OCI-LY3 (cell line): Measurements from ENCODE around the gene C1orf105.

ENCODE experiments used
- H2AFZ ChIP-seq: fragments of 200-600, 300-600 bp; shearing (Covaris generic); 2 replicates; pipeline ENCODE4 v1.6.0; 2014; ENCODE audit warnings: antibody characterized with exemption, low read depth, low read length
- H3K27ac ChIP-seq: fragments of 200-600, 300-600 bp; sonication (generic); 2 replicates; pipeline ENCODE4 v1.5.1; 2014; ENCODE audit warnings: mild to moderate bottlenecking, low read length, moderate library complexity, mixed read lengths
- H3K27me3 ChIP-seq: fragments of 200-600, 300-600 bp; sonication (generic); 2 replicates; pipeline ENCODE4 v1.6.1; 2014; ENCODE audit warnings: low read depth, low read length, mixed read lengths
- H3K36me3 ChIP-seq: fragments of 200-600, 300-600 bp; sonication (generic); replicated peaks from 2 replicates; pipeline ENCODE3; 2014; ENCODE audit warnings: low read depth, low read length, mixed read lengths
- H3K4me1 ChIP-seq: fragments of 300-600, 200-600 bp; sonication (generic); 2 replicates; pipeline ENCODE4 v1.6.1; 2014; ENCODE audit warnings: low read length, mixed read lengths
- H3K4me2 ChIP-seq: fragments of 200-600, 300-600 bp; sonication (generic); 2 replicates; pipeline ENCODE4 v1.6.1; 2014; ENCODE audit warnings: low read length, mixed read lengths
- H3K4me3 ChIP-seq: fragments of 300-600, 200-600 bp; sonication (generic); 2 replicates; pipeline ENCODE4 v1.5.1; 2014; ENCODE audit warnings: antibody characterized with exemption, mild to moderate bottlenecking, low read length, moderate library complexity
- H3K79me2 ChIP-seq: fragments of 300-600, 200-600 bp; shearing (Covaris generic); 2 replicates; pipeline ENCODE4 v1.6.1; 2014; ENCODE audit warnings: mild to moderate bottlenecking, low read length, mixed read lengths
- H3K9ac ChIP-seq: fragments of 300-600, 200-600 bp; shearing (Covaris generic); 2 replicates; pipeline ENCODE4 v1.6.0; 2014; ENCODE audit warnings: mild to moderate bottlenecking, low read length, moderate library complexity
- H3K9me3 ChIP-seq: fragments of 200-600, 300-600 bp; shearing (Covaris generic); 2 replicates; pipeline ENCODE4 v1.6.1; 2014; ENCODE audit warnings: low read length, mixed read lengths; ENCODE audit not compliant: insufficient read depth
- H4K20me1 ChIP-seq: fragments of 200-600, 300-600 bp; sonication (generic); 2 replicates; pipeline ENCODE4 v1.6.1; 2016; ENCODE audit warnings: low read length, mixed read lengths; ENCODE audit not compliant: insufficient read depth
- EZH2phosphoT487 ChIP-seq: fragments of 200-600 bp; shearing (Covaris generic); IDR thresholded peaks from 2 replicates; pipeline ENCODE4 v1.6.1; 2018; ENCODE audit warnings: antibody characterized with exemption, mixed run types, low read depth
- TF ChIP-seq, protein P1 (sequence below): fragments of 200-600, 300-600 bp; sonication (generic); IDR thresholded peaks from 2 replicates; pipeline ENCODE4 v1.5.1; 2014; ENCODE audit warnings: antibody characterized with exemption, low read length, low read depth

C1orf105 gene

GRCh38 chr1:172468296-172468695, 47.8 kb downstream of the C1orf105 start:
- no peaks in the 10 kb centered on the region for H3K36me3 ChIP-seq
- TF ChIP-seq, protein P1, sequence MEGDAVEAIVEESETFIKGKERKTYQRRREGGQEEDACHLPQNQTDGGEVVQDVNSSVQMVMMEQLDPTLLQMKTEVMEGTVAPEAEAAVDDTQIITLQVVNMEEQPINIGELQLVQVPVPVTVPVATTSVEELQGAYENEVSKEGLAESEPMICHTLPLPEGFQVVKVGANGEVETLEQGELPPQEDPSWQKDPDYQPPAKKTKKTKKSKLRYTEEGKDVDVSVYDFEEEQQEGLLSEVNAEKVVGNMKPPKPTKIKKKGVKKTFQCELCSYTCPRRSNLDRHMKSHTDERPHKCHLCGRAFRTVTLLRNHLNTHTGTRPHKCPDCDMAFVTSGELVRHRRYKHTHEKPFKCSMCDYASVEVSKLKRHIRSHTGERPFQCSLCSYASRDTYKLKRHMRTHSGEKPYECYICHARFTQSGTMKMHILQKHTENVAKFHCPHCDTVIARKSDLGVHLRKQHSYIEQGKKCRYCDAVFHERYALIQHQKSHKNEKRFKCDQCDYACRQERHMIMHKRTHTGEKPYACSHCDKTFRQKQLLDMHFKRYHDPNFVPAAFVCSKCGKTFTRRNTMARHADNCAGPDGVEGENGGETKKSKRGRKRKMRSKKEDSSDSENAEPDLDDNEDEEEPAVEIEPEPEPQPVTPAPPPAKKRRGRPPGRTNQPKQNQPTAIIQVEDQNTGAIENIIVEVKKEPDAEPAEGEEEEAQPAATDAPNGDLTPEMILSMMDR = no peak
- TF ChIP-seq EZH2phosphoT487 = no peak
- no peaks in the 10 kb centered on the region for H4K20me1 ChIP-seq

GRCh38 chr1:172469717-172470116, 49.2 kb downstream of the C1orf105 start:
- H3K9me3 ChIP-seq = no peaks in the 10 kb centered on the region
- H3K4me3 ChIP-seq = no peak overlapping the region
- no peaks in the 10 kb centered on the region for H3K4me1 ChIP-seq
- H2AFZ ChIP-seq = no peak overlapping the region
- no peaks in the 10 kb centered on the region for H3K27me3 ChIP-seq
- TF ChIP-seq EZH2phosphoT487 = no peak
- TF ChIP-seq, protein P1 = no peak
- H3K4me2 ChIP-seq = no peak overlapping the region
- H3K79me2 ChIP-seq = no peaks in the 10 kb centered on the region
- H4K20me1 ChIP-seq = no peaks in the 10 kb centered on the region
- H3K9ac ChIP-seq = no peak overlapping the region
- H3K36me3 ChIP-seq = no peaks in the 10 kb centered on the region
- no peak overlapping the region for H3K27ac ChIP-seq

More at GRCh38 chr1:172468296-172468695, 47.8 kb downstream of the C1orf105 start:
- Histone ChIP-seq H3K4me3 (no peak overlapping the region), H3K9ac (no peak overlapping the region), H3K4me2 (no peak overlapping the region), H3K79me2 (no peaks in the 10 kb centered on the region), H3K9me3 (no peaks in the 10 kb centered on the region), H3K27me3 (no peaks in the 10 kb centered on the region), H2AFZ (no peak overlapping the region), H3K27ac (no peak overlapping the region), H3K4me1 (no peaks in the 10 kb centered on the region)

DNA sequence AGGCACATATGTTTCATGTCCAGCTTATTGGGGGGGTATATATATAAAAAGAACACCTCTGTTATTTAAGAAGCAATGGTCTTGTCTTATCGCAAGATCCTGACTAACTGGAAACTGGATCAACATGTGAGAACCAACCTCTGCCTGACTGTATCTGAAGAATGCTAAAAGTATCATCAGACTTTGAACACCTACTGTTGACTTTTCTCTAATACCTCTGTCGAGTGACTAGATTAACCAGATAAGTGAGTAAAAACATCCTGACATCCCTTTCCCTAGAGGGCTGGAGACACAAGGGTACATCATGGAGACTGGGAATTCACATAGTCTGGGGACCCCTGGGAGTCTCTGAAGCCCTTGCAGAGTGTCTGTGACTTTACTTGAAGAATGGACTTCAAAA, 49.7 kb downstream of the C1orf105 start:
- TF ChIP-seq, protein P1 = no peak
- TF ChIP-seq EZH2phosphoT487 = no peak

DNA sequence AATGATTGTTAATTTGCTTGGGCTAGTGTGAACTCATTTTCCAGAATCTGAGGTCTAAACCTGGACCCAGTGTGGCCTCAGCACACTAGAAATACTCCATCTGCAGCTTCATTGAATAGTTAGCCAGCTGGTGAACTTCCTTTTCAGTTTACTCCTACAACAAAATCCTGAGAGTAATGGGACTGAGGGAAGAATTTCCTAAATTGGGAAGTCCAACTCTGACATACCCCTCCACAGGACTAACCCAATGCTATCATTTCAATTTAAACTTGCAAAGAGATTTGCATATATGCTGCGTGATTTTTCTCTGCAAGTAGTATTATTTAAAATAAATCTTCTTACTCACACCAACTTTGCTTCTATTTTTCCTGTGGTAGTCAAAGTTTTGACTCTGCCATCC, 51.2 kb downstream of the C1orf105 start:
- no peaks in the 10 kb centered on the region for H3K36me3 ChIP-seq
- no peak overlapping the region for H3K4me3 ChIP-seq
- no peaks in the 10 kb centered on the region for H3K4me1 ChIP-seq
- H3K27me3 ChIP-seq = no peaks in the 10 kb centered on the region
- H2AFZ ChIP-seq = no peak overlapping the region
- TF ChIP-seq, protein P1 = no peak
- no peak for TF ChIP-seq EZH2phosphoT487
- no peaks in the 10 kb centered on the region for H3K79me2 ChIP-seq
- no peak overlapping the region for H3K27ac ChIP-seq
- no peak overlapping the region for H3K4me2 ChIP-seq
- no peak overlapping the region for H3K9ac ChIP-seq
- no peaks in the 10 kb centered on the region for H3K9me3 ChIP-seq
- H4K20me1 ChIP-seq = no peaks in the 10 kb centered on the region

More for the DNA sequence above, 49.7 kb downstream of the C1orf105 start:
- H3K27me3 ChIP-seq = no peaks in the 10 kb centered on the region
- no peaks in the 10 kb centered on the region for H3K79me2 ChIP-seq
- H3K27ac ChIP-seq = no peak overlapping the region
- no peaks in the 10 kb centered on the region for H3K9me3 ChIP-seq
- H3K36me3 ChIP-seq = no peaks in the 10 kb centered on the region
- H2AFZ ChIP-seq = no peak overlapping the region
- H3K9ac ChIP-seq = no peak overlapping the region
- H4K20me1 ChIP-seq = no peaks in the 10 kb centered on the region
- H3K4me3 ChIP-seq = no peak overlapping the region
- H3K4me1 ChIP-seq = no peaks in the 10 kb centered on the region
- no peak overlapping the region for H3K4me2 ChIP-seq
